HG03439 (cell line): ENCODE data around the gene KIR3DL3.
"Not testable (repeated sequence)": the region's sequence is repeated elsewhere in the genome, so short reads cannot be mapped to it uniquely, and the experiment has no call there.

Source experiments
- ATAC-seq: cut with Tn5 transposase; IDR thresholded peaks from one replicate; pipeline ENCODE4 v1.9.1; 2021; ENCODE audit warnings: mild to moderate bottlenecking, moderate library complexity; ENCODE audit not compliant: unreplicated experiment

The KIR3DL3 gene

GRCh38 chr19:54775830-54776229, 51.6 kb downstream of the KIR3DL3 start:
- ATAC-seq, result not testable (repeated sequence)

GRCh38 chr19:54777851-54778250, 53.6 kb downstream of the KIR3DL3 start:
- ATAC-seq, result not testable (repeated sequence)

- ATAC-seq, result not testable (repeated sequence)
Measured at GRCh38 chr19:54778896-54779295, 54.7 kb downstream of the KIR3DL3 start.

GRCh38 chr19:54782916-54783315, 58.7 kb downstream of the KIR3DL3 start:
- ATAC-seq, result not testable (repeated sequence)
